Neural cell (in vitro differentiated cells): ENCODE data around the gene TSEN15. TPM values are rescaled to one million over a fixed set of nuclear protein-coding genes. Genes with fewer than 3 reads are reported as not detected.

Experiments
- H2AFZ ChIP-seq: fragments of 200-600, 300-800 bp; sonication (generic), shearing (Covaris generic); 2 replicates; pipeline ENCODE4 v1.6.0; 2014; ENCODE audit warnings: low read depth, mild to moderate bottlenecking, antibody characterized with exemption, low read length, moderate library complexity
- H3F3A ChIP-seq: fragments of 200-600 bp; shearing (Covaris generic); 2 replicates; pipeline ENCODE4 v1.6.1; 2016; ENCODE audit warnings: mild to moderate bottlenecking, moderate library complexity, mixed read lengths, antibody characterized with exemption, low read length; ENCODE audit not compliant: insufficient read depth, poor library complexity, severe bottlenecking
- H3K27ac ChIP-seq: fragments of 200-600, 300-800 bp; sonication (generic), shearing (Covaris generic); 2 replicates; pipeline ENCODE4 v1.5.1; 2014; ENCODE audit warnings: mild to moderate bottlenecking, low read length, moderate library complexity
- H3K27me3 ChIP-seq: fragments of 300-800, 200-600 bp; sonication (generic), shearing (Covaris generic); 2 replicates; pipeline ENCODE4 v1.6.0; 2014; ENCODE audit warnings: mild to moderate bottlenecking, low read depth, low read length, moderate library complexity; ENCODE audit not compliant: insufficient read depth
- H3K36me3 ChIP-seq: fragments of 300-800, 200-600 bp; sonication (generic), shearing (Covaris generic); 2 replicates; pipeline ENCODE4 v1.5.1; 2014; ENCODE audit warnings: mild to moderate bottlenecking, antibody characterized with exemption, low read length, moderate library complexity; ENCODE audit not compliant: insufficient read depth
- H3K4me2 ChIP-seq: fragments of 300-800, 200-600 bp; sonication (generic), shearing (Covaris generic); 2 replicates; pipeline ENCODE4 v1.6.0; 2014; ENCODE audit warnings: mild to moderate bottlenecking, low read length
- H3K4me3 ChIP-seq: fragments of 300-800, 200-600 bp; sonication (generic), shearing (Covaris generic); 2 replicates; pipeline ENCODE4 v1.5.1; 2014; ENCODE audit warnings: mild to moderate bottlenecking, low read length, moderate library complexity
- H3K79me2 ChIP-seq: fragments of 200-600 bp; shearing (Covaris generic); replicated peaks from 2 replicates; pipeline ENCODE4 v1.6.0; 2014; ENCODE audit warnings: mild to moderate bottlenecking, low read length, moderate library complexity; ENCODE audit not compliant: insufficient read depth
- H3K9ac ChIP-seq: fragments of 300-800, 200-600 bp; sonication (generic), shearing (Covaris generic); 2 replicates; pipeline ENCODE4 v1.6.1; 2016; ENCODE audit warnings: mild to moderate bottlenecking, low read length, mixed read lengths
- H3K9me2 ChIP-seq: fragments of 200-600 bp; shearing (Covaris generic); 2 replicates; pipeline ENCODE4 v1.6.1; 2016; ENCODE audit warnings: mild to moderate bottlenecking, low read length, mixed read lengths; ENCODE audit not compliant: insufficient read depth
- H3K9me3 ChIP-seq: fragments of 200-600, 300-800 bp; sonication (generic), shearing (Covaris generic); 2 replicates; pipeline ENCODE4 v1.6.1; 2016; ENCODE audit warnings: mild to moderate bottlenecking, mixed run types, low read length, moderate library complexity, mixed read lengths
- H4K20me1 ChIP-seq: fragments of 200-600 bp; shearing (Covaris generic); 2 replicates; pipeline ENCODE4 v1.6.1; 2016; ENCODE audit warnings: mild to moderate bottlenecking, mixed run types; ENCODE audit not compliant: insufficient read depth
- CTCF ChIP-seq: fragments of 450-650 bp; IDR thresholded peaks from 2 replicates; pipeline ENCODE4 v1.5.1; 2014; ENCODE audit warnings: antibody characterized with exemption, mild to moderate bottlenecking, moderate library complexity; ENCODE audit not compliant: poor library complexity, severe bottlenecking
- EP300 ChIP-seq: fragments of 450-650 bp; conservative IDR thresholded peaks from 2 replicates; pipeline ENCODE4 v1.6.1; 2014; ENCODE audit warnings: antibody characterized with exemption, mild to moderate bottlenecking, moderate library complexity; ENCODE audit not compliant: poor library complexity, severe bottlenecking
- EZH2 ChIP-seq: fragments of 200-600, 300-800 bp; shearing (Covaris generic), sonication (generic); IDR thresholded peaks from 2 replicates; pipeline ENCODE4 v1.6.1; 2014; ENCODE audit warnings: antibody characterized with exemption, low read length, borderline replicate concordance, mild to moderate bottlenecking; ENCODE audit not compliant: insufficient read depth, poor library complexity, severe bottlenecking
- MXI1 ChIP-seq: fragments of 450-650 bp; conservative IDR thresholded peaks from 2 replicates; pipeline ENCODE4 v1.6.1; 2014; ENCODE audit warnings: antibody characterized with exemption, mild to moderate bottlenecking; ENCODE audit not compliant: poor library complexity, severe bottlenecking
- POLR2AphosphoS5 ChIP-seq: IDR thresholded peaks from 2 replicates; pipeline ENCODE4 v1.6.1; 2012
- RAD21 ChIP-seq: fragments of 450-650 bp; conservative IDR thresholded peaks from 2 replicates; pipeline ENCODE4 v1.6.1; 2014; ENCODE audit warnings: antibody characterized with exemption, mild to moderate bottlenecking, moderate library complexity
- REST ChIP-seq: IDR thresholded peaks from 2 replicates; pipeline ENCODE4 v1.6.1; 2012; ENCODE audit warnings: borderline replicate concordance
- SMC3 ChIP-seq: fragments of 450-650 bp; conservative IDR thresholded peaks from 2 replicates; pipeline ENCODE4 v1.6.1; 2014; ENCODE audit warnings: antibody characterized with exemption, mild to moderate bottlenecking, moderate library complexity; ENCODE audit not compliant: poor library complexity
- TAF1 ChIP-seq: IDR thresholded peaks from 2 replicates; pipeline ENCODE4 v1.6.1; 2012; ENCODE audit warnings: low read depth
- polyA plus RNA-seq: library from polyadenylated mRNA; depleted of rRNA; stranded (reverse); fragments of >200 nt; gene quantifications from 2 replicates; pipeline ENCODE4 v1.2.3, GENCODE V29; 2014

TSEN15 gene
- polyA plus RNA-seq, 1 donor from 2014 or later = 56.9 TPM

- Histone ChIP-seq H3K27ac (no peak overlapping the region), H3K4me2 (no peak overlapping the region), H3K9me2 (no peaks in the 10 kb centered on the region), H3K79me2 (no peaks in the 10 kb centered on the region), H3K36me3 (no peaks in the 10 kb centered on the region), H4K20me1 (no peaks in the 10 kb centered on the region), H3K9ac (no peak overlapping the region), H3K4me3 (no peak overlapping the region), H3K27me3 (no peaks in the 10 kb centered on the region), H2AFZ (no peak overlapping the region), H3F3A (no peaks in the 10 kb centered on the region), H3K9me3 (no peaks in the 10 kb centered on the region)
- no peak for TF ChIP-seq CTCF
- no peak for TF ChIP-seq EZH2
- TF ChIP-seq MXI1 = no peak
- no peak for TF ChIP-seq REST
- no peak for TF ChIP-seq EP300
- TF ChIP-seq TAF1 = no peak
- TF ChIP-seq RAD21 = no peak
- TF ChIP-seq POLR2AphosphoS5 = no peak
- TF ChIP-seq SMC3 = no peak
Observed at GRCh38 chr1:184068354-184068753, 16.8 kb downstream of the TSEN15 start.

- no peaks in the 10 kb centered on the region for H3K27me3 ChIP-seq
- no peak overlapping the region for H2AFZ ChIP-seq
- H3F3A ChIP-seq = no peaks in the 10 kb centered on the region
- H3K9me2 ChIP-seq = no peaks in the 10 kb centered on the region
- no peak overlapping the region for H3K27ac ChIP-seq
- no peaks in the 10 kb centered on the region for H3K9me3 ChIP-seq
- no peaks in the 10 kb centered on the region for H4K20me1 ChIP-seq
- no peaks in the 10 kb centered on the region for H3K36me3 ChIP-seq
- H3K4me3 ChIP-seq = no peak overlapping the region
- TF ChIP-seq EZH2 (no peak), EP300 (no peak), MXI1 (no peak), POLR2AphosphoS5 (no peak), REST (no peak), TAF1 (no peak), SMC3 (no peak), CTCF (no peak), RAD21 (no peak)
- H3K4me2 ChIP-seq = no peak overlapping the region
- H3K79me2 ChIP-seq = no peaks in the 10 kb centered on the region
- no peak overlapping the region for H3K9ac ChIP-seq
Observed at GRCh38 chr1:184069675-184070074, 18.1 kb downstream of the TSEN15 start.
